ENCODE results near the gene MTMR3.

DNA sequence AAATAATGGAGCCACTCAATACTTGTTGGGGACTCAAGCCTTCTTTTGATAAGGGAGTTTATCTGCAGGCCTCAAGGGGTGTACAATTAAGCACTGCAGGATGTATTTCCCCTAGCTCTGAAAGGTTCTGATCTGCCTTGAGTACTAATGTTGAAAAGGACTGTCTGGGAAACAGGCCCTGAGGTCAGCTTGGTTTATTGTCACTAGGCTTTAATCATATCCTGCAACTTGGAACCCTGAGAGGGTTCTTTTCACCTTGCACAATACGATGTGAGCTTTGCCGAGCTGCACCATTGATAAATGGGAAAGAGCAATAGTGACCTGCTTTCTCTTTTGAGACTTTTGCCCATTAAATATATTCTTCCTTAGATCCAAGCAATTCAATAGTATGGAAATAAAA, 165.7 kb downstream of the MTMR3 start:
- TF ChIP-seq, protein P1, sequence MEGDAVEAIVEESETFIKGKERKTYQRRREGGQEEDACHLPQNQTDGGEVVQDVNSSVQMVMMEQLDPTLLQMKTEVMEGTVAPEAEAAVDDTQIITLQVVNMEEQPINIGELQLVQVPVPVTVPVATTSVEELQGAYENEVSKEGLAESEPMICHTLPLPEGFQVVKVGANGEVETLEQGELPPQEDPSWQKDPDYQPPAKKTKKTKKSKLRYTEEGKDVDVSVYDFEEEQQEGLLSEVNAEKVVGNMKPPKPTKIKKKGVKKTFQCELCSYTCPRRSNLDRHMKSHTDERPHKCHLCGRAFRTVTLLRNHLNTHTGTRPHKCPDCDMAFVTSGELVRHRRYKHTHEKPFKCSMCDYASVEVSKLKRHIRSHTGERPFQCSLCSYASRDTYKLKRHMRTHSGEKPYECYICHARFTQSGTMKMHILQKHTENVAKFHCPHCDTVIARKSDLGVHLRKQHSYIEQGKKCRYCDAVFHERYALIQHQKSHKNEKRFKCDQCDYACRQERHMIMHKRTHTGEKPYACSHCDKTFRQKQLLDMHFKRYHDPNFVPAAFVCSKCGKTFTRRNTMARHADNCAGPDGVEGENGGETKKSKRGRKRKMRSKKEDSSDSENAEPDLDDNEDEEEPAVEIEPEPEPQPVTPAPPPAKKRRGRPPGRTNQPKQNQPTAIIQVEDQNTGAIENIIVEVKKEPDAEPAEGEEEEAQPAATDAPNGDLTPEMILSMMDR (conservative IDR thresholded peaks at IDR 0.05 in 1 of 2, IDR thresholded peaks at IDR 0.05 in 1 of 2; ENCODE audit: extremely low read depth in 1 of 2, insufficient read depth in 1 of 2, low read depth in 1 of 2, low read length in 2 of 2), result no peak
- TF ChIP-seq EZH2 (IDR thresholded peaks at IDR 0.05; ENCODE audit: borderline replicate concordance, low read length), result no peak
